Hypothalamus (tissue), 51 donors: Measurements from ENCODE around the gene CEACAM19.
A peak's percentile ranks its signal among the peaks of the same experiment; 100 is the strongest.
"Not testable (repeated sequence)": the region's sequence is repeated elsewhere in the genome, so short reads cannot be mapped to it uniquely, and the experiment has no call there.

Experiments
- DNase-seq, 51 donors: peaks; one replicate each; lab custom pipeline; 2025; lab: John Stamatoyannopoulos, UW

The CEACAM19 gene

DNA sequence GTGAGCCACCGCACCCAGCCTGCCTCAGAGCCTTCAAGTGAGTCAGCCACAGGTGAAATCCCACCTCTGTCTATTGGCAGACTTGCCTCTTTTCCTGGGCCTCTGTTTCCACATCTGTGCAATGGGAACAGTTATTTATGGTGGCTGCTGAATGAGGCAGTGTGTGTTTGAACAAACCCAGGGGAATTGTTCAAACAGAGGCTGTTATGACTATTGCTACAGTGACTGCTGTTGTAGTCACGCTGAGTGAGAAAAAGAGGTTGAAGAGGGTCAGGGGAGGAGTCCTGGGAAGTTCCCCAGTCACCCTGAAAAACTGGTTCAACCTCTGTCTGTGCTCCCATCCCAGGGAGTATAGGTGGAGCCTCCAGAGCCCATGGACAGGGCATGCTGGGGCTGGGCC lies at the start of gene CEACAM19:
Gene CEACAM19, plus strand, starts transcription at position 83 of the 400 bp plus-strand sequence. CDS start 450 bp downstream, outside the sequence.
- no peak for DNase-seq

- DNase-seq, result no peak
These were observed 48.2 kb upstream of the CEACAM19 start for GRCh38 chr19:44623080-44623479.

DNA sequence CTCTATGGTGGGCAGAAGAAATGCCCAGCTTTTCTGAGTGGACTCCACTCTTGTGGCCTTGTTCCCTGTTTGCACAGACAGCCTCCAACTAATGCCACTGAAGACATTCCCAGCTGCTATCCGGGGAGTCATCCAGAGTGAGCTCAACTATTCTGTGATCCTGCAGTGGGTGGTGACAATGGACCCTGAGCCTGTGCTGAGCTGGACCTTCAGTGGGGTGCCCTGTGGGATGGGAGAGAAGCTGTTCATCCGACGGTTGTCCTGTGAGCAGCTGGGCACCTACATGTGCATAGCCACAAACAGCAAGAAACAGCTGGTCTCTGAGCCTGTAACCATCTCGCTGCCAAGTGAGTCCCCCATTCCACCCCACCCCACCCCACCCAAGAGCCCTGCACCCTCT lies 47.7 kb upstream of the CEACAM19 start:
- DNase-seq, result no peak

DNA sequence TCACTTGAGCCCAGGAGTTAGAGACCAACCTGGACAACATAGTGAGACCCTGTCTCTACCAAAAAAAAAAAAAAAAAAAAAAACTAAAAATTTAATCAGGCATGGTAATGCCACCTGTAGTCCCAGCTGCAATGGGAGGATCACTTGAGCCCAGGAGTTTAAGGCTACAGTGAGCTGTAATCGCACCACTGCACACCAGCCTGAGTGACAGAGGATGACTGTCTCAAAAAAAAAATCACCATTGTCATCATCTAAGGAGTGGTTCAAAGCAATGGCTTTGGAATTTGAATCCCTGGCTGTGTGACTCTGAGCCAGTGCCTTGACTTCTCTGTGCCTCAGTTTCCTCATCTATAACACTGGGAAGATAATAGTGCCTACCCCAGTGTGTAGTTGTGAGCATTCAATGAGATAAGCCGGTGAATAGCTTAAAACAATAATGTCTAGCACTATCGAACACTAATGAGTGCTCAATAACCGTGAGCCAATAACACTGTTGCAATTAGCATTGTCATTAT lies 46.4 kb upstream of the CEACAM19 start:
- DNase-seq, result no peak

GRCh38 chr19:44625637-44626036 lies 45.6 kb upstream of the CEACAM19 start:
- not testable (repeated sequence) for DNase-seq

DNA sequence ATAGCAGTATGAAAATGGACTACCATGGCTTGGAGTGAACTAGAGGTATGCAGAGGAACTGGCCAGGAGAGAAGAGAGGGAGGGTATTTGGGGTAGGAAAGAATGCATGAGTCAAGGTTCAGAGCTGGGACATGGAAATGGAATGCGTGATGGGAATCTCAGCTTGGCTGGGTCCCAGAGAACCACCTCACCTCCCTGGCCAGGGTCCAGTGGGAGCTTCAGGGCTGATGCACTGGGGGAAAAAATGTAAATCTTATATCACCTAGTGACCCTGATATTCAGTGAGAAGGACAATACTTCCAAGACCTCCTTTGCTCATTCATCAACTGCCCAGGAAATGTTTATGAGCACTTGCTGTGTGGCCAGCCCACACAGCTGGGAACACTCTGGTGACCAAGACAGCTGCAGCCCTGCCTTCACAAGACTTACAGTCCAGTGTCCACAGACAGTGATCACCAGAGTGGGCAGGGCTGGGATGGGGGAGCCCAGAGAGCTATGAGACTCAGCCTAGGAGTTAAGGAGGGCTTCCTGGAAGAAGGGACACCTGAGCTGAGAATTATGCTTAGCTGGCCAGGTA lies 45.1 kb upstream of the CEACAM19 start:
- no peak for DNase-seq

DNA sequence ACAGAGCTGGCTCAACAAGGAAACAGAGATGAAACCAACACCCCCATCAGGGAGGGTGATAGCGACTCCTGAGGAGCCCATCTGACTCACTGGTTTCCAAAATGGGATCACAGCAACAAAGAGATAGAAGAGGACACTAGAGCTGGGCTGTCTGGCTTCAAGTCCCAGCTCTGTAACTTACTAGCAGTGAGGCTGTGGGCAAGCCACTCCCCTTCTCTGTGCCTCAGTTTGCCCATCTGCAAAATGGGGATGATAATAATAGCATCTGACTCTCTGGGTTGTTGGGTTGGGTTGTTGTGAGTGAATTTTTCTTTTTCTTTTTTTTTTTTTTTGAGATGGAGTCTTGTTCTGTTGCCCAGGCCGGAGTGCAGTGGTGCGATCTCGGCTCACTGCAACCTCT lies 43.7 kb upstream of the CEACAM19 start:
- DNase-seq, result no peak

DNA sequence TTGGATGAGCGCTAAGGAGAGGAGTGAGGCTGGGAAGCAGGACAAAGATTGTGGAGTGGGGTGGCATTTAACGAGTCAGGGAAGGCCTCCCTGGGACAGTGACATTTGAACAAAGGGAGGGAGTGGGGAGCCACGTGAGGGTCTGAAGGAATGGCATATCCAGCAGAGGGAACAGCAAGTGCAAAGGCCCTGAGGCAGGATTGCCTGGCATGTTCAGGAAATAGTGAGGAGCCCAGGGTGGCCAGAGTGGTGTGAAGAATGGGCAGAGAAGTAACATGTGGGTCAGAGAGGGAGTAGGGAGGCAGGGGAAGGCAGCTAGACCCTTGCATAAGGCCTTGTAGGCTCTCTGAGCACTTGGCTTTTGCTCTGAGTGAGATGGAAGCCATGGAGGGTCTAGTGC lies 42.5 kb upstream of the CEACAM19 start:
- no peak for DNase-seq

- DNase-seq, result not testable (repeated sequence)
These were observed 39.7 kb upstream of the CEACAM19 start for GRCh38 chr19:44631611-44632010.

DNA sequence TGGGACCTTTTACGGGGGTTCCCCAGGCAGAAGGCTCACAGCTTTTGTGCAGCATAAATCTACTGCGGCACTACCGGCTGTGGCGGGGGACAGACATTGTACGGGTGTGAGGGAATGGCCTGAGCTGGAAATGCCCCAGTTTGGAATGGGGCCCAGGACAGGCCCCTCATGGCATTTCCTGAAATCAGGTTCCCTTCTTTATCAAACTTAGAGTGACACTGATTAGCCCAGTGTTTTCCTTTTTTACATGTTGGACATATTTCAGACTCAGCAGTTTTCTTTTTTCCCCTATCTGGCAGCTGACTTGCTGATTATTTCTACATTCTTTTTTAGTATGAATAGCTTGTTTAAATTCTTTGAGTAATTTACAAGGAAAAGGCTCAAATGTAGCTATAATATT lies 37.2 kb upstream of the CEACAM19 start:
- DNase-seq, result not testable (repeated sequence)

DNA sequence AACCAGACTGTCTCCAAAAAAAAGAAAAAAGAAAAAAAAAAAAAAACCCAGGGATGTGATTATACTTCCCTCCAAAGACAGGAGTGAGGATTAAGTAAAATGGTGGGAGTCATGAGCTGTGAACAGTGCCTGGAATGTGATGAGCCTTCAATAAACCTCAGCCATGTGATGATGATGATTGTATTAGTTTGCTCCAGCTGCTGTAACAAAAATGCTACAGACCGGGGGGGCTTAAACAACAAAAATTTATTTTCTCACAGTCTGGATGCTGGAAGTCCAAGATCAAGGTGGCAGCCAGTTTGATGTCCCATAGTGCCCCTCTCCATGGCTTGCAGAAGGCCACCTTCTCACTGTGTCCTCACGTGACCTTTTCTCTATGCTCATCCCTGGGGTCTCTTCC lies 36.5 kb upstream of the CEACAM19 start:
- DNase-seq, result no peak

DNA sequence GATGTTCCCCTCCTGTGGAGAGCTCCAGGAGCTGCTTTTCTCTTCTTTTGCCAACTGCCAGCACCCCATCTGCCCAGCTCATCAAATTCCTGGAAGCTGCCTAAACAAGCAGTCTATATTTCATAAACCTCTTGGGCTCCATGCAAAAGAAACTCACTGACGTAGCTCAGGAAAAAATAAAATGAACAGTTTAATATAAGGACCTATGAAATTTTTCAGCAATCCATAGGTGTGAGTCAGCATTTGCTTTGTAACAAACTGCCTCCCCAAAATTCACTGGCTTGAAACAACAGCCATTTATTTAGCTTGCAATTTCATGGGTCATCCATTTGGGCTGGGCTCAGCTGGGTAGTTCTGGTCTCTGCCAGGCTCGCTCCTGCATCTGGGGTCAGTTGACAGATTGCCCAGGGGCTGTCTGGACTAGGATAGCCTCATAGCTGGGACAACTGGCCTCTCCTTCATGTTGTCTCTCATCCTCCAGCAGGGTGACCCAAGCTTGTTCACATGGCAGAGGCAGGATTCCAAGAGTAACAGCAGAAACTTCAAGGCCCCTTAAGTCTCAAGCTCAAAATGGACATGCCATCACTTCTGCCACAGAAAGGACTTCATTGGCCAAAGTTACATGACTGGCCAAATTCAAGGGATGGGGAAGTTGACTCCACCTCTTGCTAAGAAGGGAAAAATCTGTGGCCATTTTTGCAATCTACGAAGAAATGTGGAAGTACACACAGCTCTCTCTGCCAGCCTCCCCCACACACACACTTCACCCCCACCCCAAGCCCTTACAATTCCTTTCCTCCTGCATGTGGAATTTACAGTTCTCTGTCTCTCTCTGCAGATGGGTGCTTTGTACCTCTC lies 35.5 kb upstream of the CEACAM19 start:
- no peak for DNase-seq

DNA sequence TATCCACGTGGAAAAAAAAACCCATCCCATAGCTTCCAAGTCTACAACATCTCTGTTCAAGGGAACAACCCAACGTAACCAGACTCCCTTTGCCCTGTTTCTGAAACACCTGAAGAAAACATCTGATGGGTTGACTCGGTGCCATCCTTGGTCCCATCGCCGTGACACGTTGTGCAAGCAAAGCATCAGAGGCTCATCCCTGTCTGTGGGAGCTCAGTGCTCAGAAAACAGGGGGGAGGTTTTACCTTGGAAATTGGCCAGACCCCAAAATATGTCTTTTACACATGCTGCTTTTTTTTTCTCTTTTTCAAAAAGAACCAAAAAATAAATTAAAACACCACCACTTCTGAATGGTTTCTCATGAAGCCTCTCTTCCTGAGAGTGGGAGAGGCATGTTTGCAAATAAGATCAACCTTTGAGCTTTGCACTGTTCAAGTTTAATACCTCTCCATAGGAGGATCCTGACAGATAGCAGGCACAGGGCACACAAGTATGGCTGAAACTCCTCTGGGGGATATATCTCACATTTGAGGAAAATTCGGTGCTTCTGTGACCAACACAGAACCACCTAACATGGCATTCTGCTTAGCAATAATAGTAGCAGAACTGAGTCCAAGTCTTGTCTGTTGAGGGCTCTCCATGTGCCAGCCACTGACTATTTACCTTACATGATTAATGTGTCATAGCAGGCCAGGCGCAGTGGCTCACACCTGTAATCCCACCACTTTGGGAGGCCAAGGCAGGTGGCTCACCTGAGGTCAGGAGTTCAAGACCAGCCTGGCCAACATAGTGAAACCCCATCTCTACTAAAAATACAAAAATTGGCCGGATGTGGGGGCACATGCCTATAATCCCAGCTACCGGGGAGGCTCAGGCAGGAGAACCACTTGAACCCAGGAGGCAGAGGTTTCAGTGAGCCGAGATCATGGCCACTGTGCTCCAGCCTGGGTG lies 34.6 kb upstream of the CEACAM19 start:
- no peak for DNase-seq

DNA sequence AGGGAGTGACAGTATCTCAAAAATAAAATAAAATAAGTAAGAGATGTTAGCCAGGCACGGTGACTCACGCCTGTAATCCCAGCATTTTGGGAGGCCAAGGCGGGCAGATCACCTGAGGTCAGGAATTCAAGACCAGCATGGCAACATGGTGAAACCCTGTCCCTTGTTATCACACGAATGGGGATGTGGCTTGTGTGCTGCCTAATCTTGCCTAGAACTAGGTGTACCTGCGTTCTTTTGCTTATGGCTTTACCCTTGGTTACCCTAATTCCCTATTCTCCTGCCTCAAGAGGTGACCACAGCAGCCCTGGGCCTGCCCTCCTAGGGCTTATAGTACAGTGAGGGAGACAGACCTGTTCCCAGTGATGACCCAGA lies 33.9 kb upstream of the CEACAM19 start:
- DNase-seq, result no peak

GRCh38 chr19:44640518-44640917 lies 30.8 kb upstream of the CEACAM19 start:
- no peak for DNase-seq

DNA sequence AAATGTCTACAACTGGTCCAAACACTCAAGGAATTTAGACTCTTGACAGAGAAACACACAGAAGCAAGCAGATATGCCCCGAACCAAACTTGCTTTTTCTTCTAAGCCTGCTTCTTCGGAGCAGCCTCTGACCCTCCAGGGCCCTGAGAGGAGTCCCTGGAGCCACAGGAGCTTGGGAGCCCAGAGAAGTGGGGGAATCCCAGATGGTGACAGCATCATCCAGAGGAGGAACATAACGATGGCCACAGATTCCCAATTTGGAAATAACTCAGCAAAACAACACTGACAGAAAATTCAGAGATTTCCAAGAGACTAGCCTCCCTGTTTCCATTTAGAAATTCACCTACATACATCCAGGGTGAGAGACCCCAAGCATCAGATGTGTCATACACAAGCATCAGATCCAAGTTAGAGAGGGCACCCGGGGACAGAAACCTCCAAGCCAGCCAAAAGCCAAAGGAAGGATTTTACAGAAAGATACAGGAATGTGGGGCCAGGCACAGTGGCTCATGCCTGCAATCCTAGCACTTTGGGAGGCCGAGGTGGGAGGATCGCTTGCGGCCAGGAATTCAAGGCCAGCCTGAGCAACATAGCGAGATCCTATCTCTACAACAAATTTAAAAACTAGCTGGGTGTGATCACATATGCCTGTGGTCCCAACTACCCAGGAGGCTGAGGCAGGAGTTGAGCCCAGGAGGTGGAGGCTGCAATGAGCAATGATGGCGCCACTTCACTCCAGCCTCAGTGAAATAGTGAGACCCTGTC lies 29.6 kb upstream of the CEACAM19 start:
- DNase-seq, result no peak

GRCh38 chr19:44642377-44642776 lies 28.9 kb upstream of the CEACAM19 start:
- no peak for DNase-seq

DNA sequence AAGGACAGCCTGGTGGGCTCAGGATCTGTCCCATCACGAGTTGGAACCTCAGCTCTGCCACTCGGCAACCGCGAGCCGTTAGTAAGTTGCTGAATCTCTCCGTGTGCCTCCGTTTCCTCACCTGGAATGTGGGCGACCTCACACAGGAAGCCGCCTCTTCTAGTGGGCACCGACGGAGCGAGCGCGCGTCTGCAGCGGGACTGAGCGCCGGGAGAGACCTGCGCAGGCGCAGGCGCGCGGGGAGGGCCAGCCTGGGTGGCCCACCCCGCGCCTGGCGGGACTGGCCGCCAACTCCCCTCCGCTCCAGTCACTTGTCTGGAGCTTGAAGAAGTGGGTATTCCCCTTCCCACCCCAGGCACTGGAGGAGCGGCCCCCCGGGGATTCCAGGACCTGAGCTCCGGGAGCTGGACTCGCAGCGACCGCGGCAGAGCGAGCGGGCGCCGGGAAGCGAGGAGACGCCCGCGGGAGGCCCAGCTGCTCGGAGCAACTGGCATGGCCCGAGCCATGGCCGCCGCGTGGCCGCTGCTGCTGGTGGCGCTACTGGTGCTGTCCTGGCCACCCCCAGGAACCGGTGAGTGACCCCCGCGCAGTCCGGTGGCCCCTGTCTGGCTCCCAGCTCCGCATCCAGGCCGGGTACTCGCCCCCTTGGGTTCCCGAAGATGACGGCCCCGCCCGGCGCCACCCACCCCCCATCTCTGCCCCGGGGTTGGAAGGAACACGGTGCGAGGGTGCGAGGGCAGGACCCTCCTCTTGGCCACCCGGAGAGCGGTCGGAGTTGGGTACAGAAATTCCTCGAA lies 27.5 kb upstream of the CEACAM19 start, which contains the start of gene PVR:
Gene PVR, plus strand, starts transcription at position 306 of the 797 bp plus-strand sequence. Its CDS starts 187 bp downstream, at position 493.
- peak in 46 of 51 donors; percentile 8 to 76 (median 43) for DNase-seq

DNA sequence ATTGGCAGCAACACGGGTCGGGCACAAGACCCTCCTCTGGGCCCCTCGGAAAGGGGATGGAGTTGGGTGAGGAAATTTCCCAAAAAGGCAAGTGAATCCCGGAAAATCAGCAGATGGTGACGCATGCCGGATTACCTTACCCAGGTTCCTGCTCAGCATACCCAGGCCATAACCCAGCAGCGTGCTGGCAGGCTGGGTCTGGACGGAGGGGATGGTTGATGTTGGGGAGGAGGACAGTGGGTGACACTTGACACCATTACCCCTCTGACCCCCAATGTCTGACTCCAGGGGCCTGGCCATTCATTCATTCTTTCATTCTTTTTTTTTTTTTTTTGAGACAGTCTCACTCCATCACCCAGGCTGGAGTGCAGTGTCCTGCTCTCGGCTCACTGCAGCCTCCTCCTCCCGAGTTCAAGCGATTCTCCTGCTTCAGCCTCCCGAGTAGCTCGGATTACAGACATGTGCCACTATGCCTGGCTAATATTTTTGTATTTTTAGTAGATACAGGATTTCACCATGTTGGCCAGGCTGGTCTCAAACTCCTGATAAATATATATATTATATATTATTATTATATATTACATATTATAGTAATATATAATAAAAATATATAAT lies 26.8 kb upstream of the CEACAM19 start:
- DNase-seq, result peak in 9 of 51 donors; percentile 14 to 61 (median 27)
